KMS-11 (cell line): ENCODE results near the gene CCDC188.

Experiments used
- H2AFZ ChIP-seq: fragments of 200-600 bp; sonication (generic); 2 replicates; pipeline ENCODE4 v1.6.1; 2016; ENCODE audit warnings: antibody characterized with exemption, mixed run types, low read depth
- H3K27ac ChIP-seq: fragments of 200-600 bp; sonication (generic); 2 replicates; pipeline ENCODE4 v1.6.1; 2016; ENCODE audit warnings: mild to moderate bottlenecking, mixed run types
- H3K27me3 ChIP-seq: fragments of 200-600 bp; sonication (generic); 2 replicates; pipeline ENCODE4 v1.6.1; 2017; ENCODE audit warnings: mild to moderate bottlenecking, low read depth, mixed run types, moderate library complexity; ENCODE audit not compliant: insufficient read depth
- H3K36me3 ChIP-seq: fragments of 200-600 bp; sonication (generic); 2 replicates; pipeline ENCODE4 v1.6.1; 2017; ENCODE audit warnings: mild to moderate bottlenecking, mixed run types; ENCODE audit not compliant: insufficient read depth
- H3K4me1 ChIP-seq: fragments of 200-600 bp; sonication (generic); 2 replicates; pipeline ENCODE4 v1.6.1; 2016; ENCODE audit warnings: mild to moderate bottlenecking, low read depth, mixed run types; ENCODE audit not compliant: poor library complexity, severe bottlenecking
- H3K4me2 ChIP-seq: fragments of 200-600 bp; sonication (generic); 2 replicates; pipeline ENCODE4 v1.7.0; 2016; ENCODE audit warnings: mild to moderate bottlenecking, mixed run types
- H3K4me3 ChIP-seq: fragments of 200-600 bp; sonication (generic); IDR thresholded peaks from 2 replicates; pipeline ENCODE4 v1.6.1; 2017; ENCODE audit warnings: low read depth, low read length, mixed read lengths; ENCODE audit not compliant: insufficient read depth
- H3K79me2 ChIP-seq: fragments of 200-600 bp; sonication (generic); 2 replicates; pipeline ENCODE4 v1.6.1; 2016; ENCODE audit warnings: low read depth, mixed run types; ENCODE audit not compliant: insufficient read depth
- H3K9ac ChIP-seq: fragments of 200-600 bp; sonication (generic); 2 replicates; pipeline ENCODE4 v1.6.1; 2016; ENCODE audit warnings: mild to moderate bottlenecking, mixed run types
- H4K20me1 ChIP-seq: fragments of 200-600 bp; sonication (generic); 2 replicates; pipeline ENCODE4 v1.6.1; 2016; ENCODE audit warnings: mild to moderate bottlenecking, mixed run types; ENCODE audit not compliant: insufficient read depth
- TF ChIP-seq, protein P1 (sequence below): fragments of 200-600 bp; sonication (generic); conservative IDR thresholded peaks from 2 replicates; pipeline ENCODE4 v1.6.1; 2017; ENCODE audit warnings: low read depth, mild to moderate bottlenecking, antibody characterized with exemption, low read length, moderate library complexity, mixed read lengths

Gene CCDC188

GRCh38 chr22:20185750-20186149, 34.9 kb upstream of the CCDC188 start:
- Histone ChIP-seq H3K36me3 (no peaks in the 10 kb centered on the region), H2AFZ (no peak overlapping the region), H3K27ac (no peak overlapping the region), H4K20me1 (no peaks in the 10 kb centered on the region), H3K27me3 (peaks cover 69% of the 10 kb centered on the region), H3K4me3 (no peak overlapping the region), H3K9ac (no peak overlapping the region), H3K79me2 (no peaks in the 10 kb centered on the region), H3K4me1 (no peaks in the 10 kb centered on the region), H3K4me2 (no peak overlapping the region)
- TF ChIP-seq, protein P1, sequence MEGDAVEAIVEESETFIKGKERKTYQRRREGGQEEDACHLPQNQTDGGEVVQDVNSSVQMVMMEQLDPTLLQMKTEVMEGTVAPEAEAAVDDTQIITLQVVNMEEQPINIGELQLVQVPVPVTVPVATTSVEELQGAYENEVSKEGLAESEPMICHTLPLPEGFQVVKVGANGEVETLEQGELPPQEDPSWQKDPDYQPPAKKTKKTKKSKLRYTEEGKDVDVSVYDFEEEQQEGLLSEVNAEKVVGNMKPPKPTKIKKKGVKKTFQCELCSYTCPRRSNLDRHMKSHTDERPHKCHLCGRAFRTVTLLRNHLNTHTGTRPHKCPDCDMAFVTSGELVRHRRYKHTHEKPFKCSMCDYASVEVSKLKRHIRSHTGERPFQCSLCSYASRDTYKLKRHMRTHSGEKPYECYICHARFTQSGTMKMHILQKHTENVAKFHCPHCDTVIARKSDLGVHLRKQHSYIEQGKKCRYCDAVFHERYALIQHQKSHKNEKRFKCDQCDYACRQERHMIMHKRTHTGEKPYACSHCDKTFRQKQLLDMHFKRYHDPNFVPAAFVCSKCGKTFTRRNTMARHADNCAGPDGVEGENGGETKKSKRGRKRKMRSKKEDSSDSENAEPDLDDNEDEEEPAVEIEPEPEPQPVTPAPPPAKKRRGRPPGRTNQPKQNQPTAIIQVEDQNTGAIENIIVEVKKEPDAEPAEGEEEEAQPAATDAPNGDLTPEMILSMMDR: no peak

GRCh38 chr22:20184501-20185165, 33.8 kb upstream of the CCDC188 start:
- Histone ChIP-seq H4K20me1 (no peaks in the 10 kb centered on the region), H3K79me2 (no peaks in the 10 kb centered on the region), H3K4me2 (no peak overlapping the region), H3K27ac (no peak overlapping the region), H3K36me3 (no peaks in the 10 kb centered on the region), H2AFZ (no peak overlapping the region), H3K27me3 (peaks cover 75% of the 10 kb centered on the region), H3K4me3 (no peak overlapping the region), H3K9ac (no peak overlapping the region), H3K4me1 (no peaks in the 10 kb centered on the region)
- TF ChIP-seq, protein P1: no peak

- no peak overlapping the region for H3K9ac ChIP-seq
- H3K4me2 ChIP-seq: no peak overlapping the region
- H3K4me1 ChIP-seq: no peaks in the 10 kb centered on the region
- H3K36me3 ChIP-seq: no peaks in the 10 kb centered on the region
- peaks cover 75% of the 10 kb centered on the region for H3K27me3 ChIP-seq
- no peak overlapping the region for H3K4me3 ChIP-seq
- H3K79me2 ChIP-seq: no peaks in the 10 kb centered on the region
- TF ChIP-seq, protein P1: no peak
- no peaks in the 10 kb centered on the region for H4K20me1 ChIP-seq
- H2AFZ ChIP-seq: no peak overlapping the region
- no peak overlapping the region for H3K27ac ChIP-seq
Measured at GRCh38 chr22:20183823-20184222, 33.0 kb upstream of the CCDC188 start.

- no peak overlapping the region for H2AFZ ChIP-seq
- no peaks in the 10 kb centered on the region for H3K79me2 ChIP-seq
- peaks cover 82% of the 10 kb centered on the region for H3K27me3 ChIP-seq
- no peak overlapping the region for H3K4me2 ChIP-seq
- no peaks in the 10 kb centered on the region for H4K20me1 ChIP-seq
- H3K9ac ChIP-seq: no peak overlapping the region
- no peaks in the 10 kb centered on the region for H3K4me1 ChIP-seq
- H3K4me3 ChIP-seq: no peak overlapping the region
- no peaks in the 10 kb centered on the region for H3K36me3 ChIP-seq
- TF ChIP-seq, protein P1: no peak
- H3K27ac ChIP-seq: no peak overlapping the region
Measured at GRCh38 chr22:20183101-20183500, 32.2 kb upstream of the CCDC188 start.
